ENCODE results near the gene SART1.
"Not testable (repeated sequence)": the region's sequence is repeated elsewhere in the genome, so short reads cannot be mapped to it uniquely, and the experiment has no call there.

Gene SART1

DNA sequence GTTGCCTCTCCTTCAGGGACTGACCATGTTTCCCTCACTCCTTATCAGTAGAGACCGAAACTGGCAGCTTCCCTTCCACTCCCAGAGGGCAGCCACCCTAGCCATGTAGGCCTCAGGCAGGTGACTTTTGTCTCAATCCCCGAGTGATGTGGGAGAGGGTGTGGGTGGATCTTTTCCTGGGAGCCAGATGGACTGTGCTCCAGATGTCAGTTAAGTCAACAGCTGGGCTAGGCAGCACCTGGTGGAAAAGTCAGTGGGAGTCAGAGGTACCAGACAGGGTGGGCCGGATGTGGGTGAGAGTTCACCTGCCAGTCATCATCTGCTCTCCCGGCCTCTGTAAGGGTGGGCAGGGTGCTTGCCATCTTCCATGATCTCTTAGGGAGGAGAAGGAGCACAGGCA is 42.7 kb downstream of the SART1 start:
- CTCF ChIA-PET, result interaction anchor here (0.6 kb wide), 1 partner anchor 18 kb away, joined by 3 read pairs; no protein-coding TSS in a partner anchor
- peak overlapping the region; percentile 15; the same call in 1 of the 2 replicates for H3K27ac ChIP-seq
- TF ChIP-seq, protein P1, sequence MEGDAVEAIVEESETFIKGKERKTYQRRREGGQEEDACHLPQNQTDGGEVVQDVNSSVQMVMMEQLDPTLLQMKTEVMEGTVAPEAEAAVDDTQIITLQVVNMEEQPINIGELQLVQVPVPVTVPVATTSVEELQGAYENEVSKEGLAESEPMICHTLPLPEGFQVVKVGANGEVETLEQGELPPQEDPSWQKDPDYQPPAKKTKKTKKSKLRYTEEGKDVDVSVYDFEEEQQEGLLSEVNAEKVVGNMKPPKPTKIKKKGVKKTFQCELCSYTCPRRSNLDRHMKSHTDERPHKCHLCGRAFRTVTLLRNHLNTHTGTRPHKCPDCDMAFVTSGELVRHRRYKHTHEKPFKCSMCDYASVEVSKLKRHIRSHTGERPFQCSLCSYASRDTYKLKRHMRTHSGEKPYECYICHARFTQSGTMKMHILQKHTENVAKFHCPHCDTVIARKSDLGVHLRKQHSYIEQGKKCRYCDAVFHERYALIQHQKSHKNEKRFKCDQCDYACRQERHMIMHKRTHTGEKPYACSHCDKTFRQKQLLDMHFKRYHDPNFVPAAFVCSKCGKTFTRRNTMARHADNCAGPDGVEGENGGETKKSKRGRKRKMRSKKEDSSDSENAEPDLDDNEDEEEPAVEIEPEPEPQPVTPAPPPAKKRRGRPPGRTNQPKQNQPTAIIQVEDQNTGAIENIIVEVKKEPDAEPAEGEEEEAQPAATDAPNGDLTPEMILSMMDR (conservative IDR thresholded peaks at IDR 0.05; ENCODE audit: low read depth), result no peak
- DNase-seq (ENCODE audit: low spot score), result no peak
- POLR2A ChIA-PET (ENCODE audit: low non-redundant PET), result no interaction called here

DNA sequence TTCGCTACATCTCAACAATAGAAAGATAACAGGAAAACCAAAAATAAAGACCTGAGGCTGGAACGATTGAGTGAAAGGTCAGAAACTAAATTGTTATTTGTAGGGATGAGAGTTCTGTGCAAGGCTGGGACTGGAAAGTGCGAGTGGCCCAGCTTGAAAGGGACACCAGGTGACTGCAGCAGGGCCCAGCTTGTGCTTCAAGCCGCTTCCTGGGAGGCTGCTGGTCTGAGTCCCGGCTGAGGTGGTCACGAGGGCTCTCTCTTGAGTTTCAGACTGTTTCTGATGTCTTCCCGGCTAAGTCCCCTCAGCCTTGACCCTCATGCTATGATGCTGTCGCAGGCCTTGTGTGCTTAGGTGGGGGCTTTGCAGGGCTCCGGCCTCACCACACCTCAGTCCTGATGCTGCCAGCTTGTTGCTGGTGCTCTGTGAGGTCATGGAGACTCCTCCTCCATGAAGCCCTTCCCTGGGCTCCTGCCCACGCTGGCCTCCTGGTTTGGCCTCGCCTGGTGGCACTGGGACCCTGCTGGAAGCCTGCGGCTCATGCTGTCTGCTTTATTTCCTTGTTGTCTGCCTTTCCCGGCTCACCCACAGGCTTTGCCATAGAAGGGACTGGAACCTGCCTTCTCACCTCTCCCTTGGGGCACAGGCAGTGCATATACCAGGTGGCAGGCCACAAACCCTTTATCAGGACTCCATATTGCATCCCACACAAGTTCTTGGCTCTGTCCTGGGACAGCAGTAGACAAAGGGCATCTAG is 44.8 kb downstream of the SART1 start:
- no peak for DNase-seq (ENCODE audit: low spot score)
- H3K27ac ChIP-seq, result peak overlapping the region; percentile 35
- CTCF ChIA-PET, result interaction anchor here (0.6 kb wide), 1 partner anchor 14 kb away, joined by 3 read pairs; no protein-coding TSS in a partner anchor
- POLR2A ChIA-PET (ENCODE audit: low non-redundant PET), result interaction anchor here (0.5 kb wide), 1 partner anchor 202 kb away, joined by 3 read pairs; no protein-coding TSS in a partner anchor
- TF ChIP-seq, protein P1 (conservative IDR thresholded peaks at IDR 0.05; ENCODE audit: low read depth), result no peak

DNA sequence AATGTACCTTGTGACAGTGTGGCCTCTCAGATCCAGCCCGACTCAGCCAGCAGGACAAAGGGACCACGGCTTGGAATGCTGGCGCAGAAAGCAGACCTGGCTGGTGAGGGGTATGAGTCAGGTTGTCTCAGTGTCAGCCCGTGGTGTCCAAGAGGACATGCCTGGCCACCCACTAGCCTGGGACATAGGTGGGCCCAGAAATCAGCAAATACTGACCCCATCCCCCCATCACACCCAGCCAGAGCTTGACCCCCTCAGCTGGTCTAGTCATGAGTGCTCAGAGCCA is 45.3 kb downstream of the SART1 start:
- TF ChIP-seq, protein P1 (conservative IDR thresholded peaks at IDR 0.05; ENCODE audit: low read depth), result no peak
- ChIA-PET POLR2A (ENCODE audit: low non-redundant PET) (interaction anchor here (0.6 kb wide), 1 partner anchor 45 kb away, joined by 9 read pairs; no protein-coding TSS in a partner anchor), CTCF (interaction anchor here (0.6 to 2.6 kb wide), 2 partner anchors 14 to 16 kb away, joined by 3 to 14 read pairs; no protein-coding TSS in a partner anchor)
- DNase-seq (ENCODE audit: low spot score), result no peak
- peak overlapping the region; percentile 35 for H3K27ac ChIP-seq

DNA sequence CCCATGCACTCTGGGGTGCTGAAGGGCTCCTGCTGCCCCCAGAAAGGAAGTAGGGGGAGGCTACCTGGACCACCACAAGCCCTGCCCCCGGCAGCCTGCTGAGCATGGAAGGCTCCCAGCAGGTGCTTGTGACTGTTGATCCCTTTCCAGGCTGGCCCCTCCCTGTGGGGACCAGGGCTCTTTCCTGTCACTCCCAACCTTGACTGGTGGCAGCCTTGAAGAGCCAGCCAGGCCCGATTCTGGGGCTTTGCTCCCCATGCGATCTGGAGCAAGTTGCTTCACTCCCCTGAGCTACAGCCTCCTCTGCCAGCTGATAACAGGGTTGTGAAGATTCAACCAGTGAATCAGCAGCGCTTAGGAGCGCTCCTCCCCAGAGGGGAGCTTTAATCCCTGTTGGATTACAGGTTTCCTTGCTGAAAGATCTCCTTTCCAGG is 45.7 kb downstream of the SART1 start:
- TF ChIP-seq, protein P1 (conservative IDR thresholded peaks at IDR 0.05; ENCODE audit: low read depth), result no peak
- no peak for DNase-seq (ENCODE audit: low spot score)
- CTCF ChIA-PET, result interaction anchor here (0.6 to 2.6 kb wide), 2 partner anchors 13 to 16 kb away, joined by 3 to 14 read pairs; no protein-coding TSS in a partner anchor
- peak overlapping the region; percentile 35 for H3K27ac ChIP-seq
- POLR2A ChIA-PET (ENCODE audit: low non-redundant PET), result interaction anchor here (0.6 kb wide), 1 partner anchor 44 kb away, joined by 9 read pairs; no protein-coding TSS in a partner anchor

DNA sequence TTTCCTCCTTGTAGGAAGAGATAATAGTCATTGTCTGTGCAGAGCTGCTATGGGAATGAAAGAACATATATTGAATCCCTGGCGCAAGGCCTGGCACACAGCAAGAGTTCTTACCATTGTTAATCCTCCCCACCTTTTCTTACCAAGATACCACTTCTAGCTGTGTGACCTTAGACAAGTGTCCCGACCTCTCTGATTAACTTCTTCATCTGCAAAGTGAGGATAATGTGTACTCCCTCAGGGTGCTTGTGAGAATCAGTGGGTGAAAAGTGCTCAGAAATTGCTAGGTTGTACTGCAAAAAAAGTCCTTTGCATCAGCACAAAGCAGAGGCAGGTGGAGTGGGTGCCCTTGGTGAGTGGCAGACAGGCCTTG is 46.5 kb downstream of the SART1 start:
- ChIA-PET CTCF (interaction anchor here (0.6 to 2.6 kb wide), 3 partner anchors 15 to 308 kb away, joined by 3 to 14 read pairs (median 5); no protein-coding TSS in a partner anchor), POLR2A (ENCODE audit: low non-redundant PET) (no interaction called here)
- DNase-seq (ENCODE audit: low spot score), result no peak
- TF ChIP-seq, protein P1 (conservative IDR thresholded peaks at IDR 0.05; ENCODE audit: low read depth), result no peak
- H3K27ac ChIP-seq, result peak overlapping the region; percentile 63

DNA sequence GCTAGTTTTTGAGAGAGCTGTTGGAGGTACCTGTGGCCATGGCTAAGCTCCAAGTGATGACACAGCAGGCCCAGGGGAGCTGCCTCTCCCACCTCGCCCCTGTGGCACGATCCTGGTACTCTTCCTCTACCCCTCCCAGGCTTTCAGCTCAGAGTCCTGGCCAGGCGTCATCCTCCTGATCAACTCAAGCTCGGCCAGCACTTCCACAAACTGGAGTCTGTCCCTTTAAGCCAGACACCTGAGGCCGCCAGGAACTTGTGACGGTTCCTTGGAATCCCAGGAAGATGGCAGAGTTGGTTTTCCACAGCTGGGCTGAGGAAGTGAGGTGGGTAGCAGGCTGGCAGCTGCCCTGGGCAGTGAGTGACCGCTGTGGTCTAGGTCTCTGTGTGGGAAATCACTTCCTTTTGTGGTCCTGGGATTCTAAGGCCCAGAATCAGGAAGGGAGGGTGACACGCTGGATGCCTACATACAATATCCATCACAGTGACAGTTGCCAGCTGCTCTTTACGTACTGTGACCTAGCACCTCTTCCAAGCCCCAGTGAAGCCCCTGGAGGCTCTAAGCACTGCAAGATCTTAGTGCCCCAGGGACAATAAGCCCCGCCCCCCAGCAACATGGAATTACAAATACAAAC is 47.1 kb downstream of the SART1 start:
- DNase-seq (ENCODE audit: low spot score), result peak; percentile 48
- H3K27ac ChIP-seq, result peak overlapping the region; percentile 63
- ChIA-PET POLR2A (ENCODE audit: low non-redundant PET) (no interaction called here), CTCF (interaction anchor here (0.6 to 2.6 kb wide), 4 partner anchors 15 to 309 kb away, joined by 3 to 14 read pairs (median 4); no protein-coding TSS in a partner anchor)
- TF ChIP-seq, protein P1 (conservative IDR thresholded peaks at IDR 0.05; ENCODE audit: low read depth), result no peak

DNA sequence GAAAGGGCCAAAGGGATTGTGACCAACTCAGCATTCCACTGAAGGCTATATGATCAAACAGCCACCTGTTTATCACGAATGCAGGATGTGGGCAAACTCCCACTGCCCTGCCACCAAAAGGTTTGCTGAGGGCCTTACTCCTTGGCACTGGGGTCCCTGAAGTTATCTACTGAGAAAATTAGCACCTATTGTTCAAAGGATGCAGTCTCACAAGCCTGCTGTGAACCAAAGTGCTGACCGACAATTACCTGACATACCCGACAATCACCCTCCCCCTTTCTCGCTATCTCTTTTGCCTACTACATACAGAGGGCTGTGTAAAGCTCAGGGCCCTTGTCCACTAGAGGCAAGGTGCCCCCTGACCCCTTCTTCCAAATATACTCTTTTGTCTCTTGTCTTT is 48.5 kb downstream of the SART1 start:
- H3K27ac ChIP-seq; DNase-seq (ENCODE audit: low spot score); POLR2A ChIA-PET (ENCODE audit: low non-redundant PET): not testable (repeated sequence)
- CTCF ChIA-PET, result interaction anchor here (0.7 to 1.6 kb wide), 2 partner anchors 13 to 25 kb away, joined by 3 to 6 read pairs; no protein-coding TSS in a partner anchor

All from RWPE1 (cell line).